Neural cell (in vitro differentiated cells): ENCODE data around the gene ENO3. TPM values are rescaled to one million over a fixed set of nuclear protein-coding genes. Genes with fewer than 3 reads are reported as not detected.

Source experiments
- H2AFZ ChIP-seq: fragments of 200-600, 300-800 bp; sonication (generic), shearing (Covaris generic); 2 replicates; pipeline ENCODE4 v1.6.0; 2014; ENCODE audit warnings: low read depth, mild to moderate bottlenecking, antibody characterized with exemption, low read length, moderate library complexity
- H3F3A ChIP-seq: fragments of 200-600 bp; shearing (Covaris generic); 2 replicates; pipeline ENCODE4 v1.6.1; 2016; ENCODE audit warnings: mild to moderate bottlenecking, moderate library complexity, mixed read lengths, antibody characterized with exemption, low read length; ENCODE audit not compliant: insufficient read depth, poor library complexity, severe bottlenecking
- H3K27ac ChIP-seq: fragments of 200-600, 300-800 bp; sonication (generic), shearing (Covaris generic); 2 replicates; pipeline ENCODE4 v1.5.1; 2014; ENCODE audit warnings: mild to moderate bottlenecking, low read length, moderate library complexity
- H3K27me3 ChIP-seq: fragments of 300-800, 200-600 bp; sonication (generic), shearing (Covaris generic); 2 replicates; pipeline ENCODE4 v1.6.0; 2014; ENCODE audit warnings: mild to moderate bottlenecking, low read depth, low read length, moderate library complexity; ENCODE audit not compliant: insufficient read depth
- H3K36me3 ChIP-seq: fragments of 300-800, 200-600 bp; sonication (generic), shearing (Covaris generic); 2 replicates; pipeline ENCODE4 v1.5.1; 2014; ENCODE audit warnings: mild to moderate bottlenecking, antibody characterized with exemption, low read length, moderate library complexity; ENCODE audit not compliant: insufficient read depth
- H3K4me2 ChIP-seq: fragments of 300-800, 200-600 bp; sonication (generic), shearing (Covaris generic); 2 replicates; pipeline ENCODE4 v1.6.0; 2014; ENCODE audit warnings: mild to moderate bottlenecking, low read length
- H3K4me3 ChIP-seq: fragments of 300-800, 200-600 bp; sonication (generic), shearing (Covaris generic); 2 replicates; pipeline ENCODE4 v1.5.1; 2014; ENCODE audit warnings: mild to moderate bottlenecking, low read length, moderate library complexity
- H3K79me2 ChIP-seq: fragments of 200-600 bp; shearing (Covaris generic); replicated peaks from 2 replicates; pipeline ENCODE4 v1.6.0; 2014; ENCODE audit warnings: mild to moderate bottlenecking, low read length, moderate library complexity; ENCODE audit not compliant: insufficient read depth
- H3K9ac ChIP-seq: fragments of 300-800, 200-600 bp; sonication (generic), shearing (Covaris generic); 2 replicates; pipeline ENCODE4 v1.6.1; 2016; ENCODE audit warnings: mild to moderate bottlenecking, low read length, mixed read lengths
- H3K9me2 ChIP-seq: fragments of 200-600 bp; shearing (Covaris generic); 2 replicates; pipeline ENCODE4 v1.6.1; 2016; ENCODE audit warnings: mild to moderate bottlenecking, low read length, mixed read lengths; ENCODE audit not compliant: insufficient read depth
- H3K9me3 ChIP-seq: fragments of 200-600, 300-800 bp; sonication (generic), shearing (Covaris generic); 2 replicates; pipeline ENCODE4 v1.6.1; 2016; ENCODE audit warnings: mild to moderate bottlenecking, mixed run types, low read length, moderate library complexity, mixed read lengths
- H4K20me1 ChIP-seq: fragments of 200-600 bp; shearing (Covaris generic); 2 replicates; pipeline ENCODE4 v1.6.1; 2016; ENCODE audit warnings: mild to moderate bottlenecking, mixed run types; ENCODE audit not compliant: insufficient read depth
- EP300 ChIP-seq: fragments of 450-650 bp; conservative IDR thresholded peaks from 2 replicates; pipeline ENCODE4 v1.6.1; 2014; ENCODE audit warnings: antibody characterized with exemption, mild to moderate bottlenecking, moderate library complexity; ENCODE audit not compliant: poor library complexity, severe bottlenecking
- EZH2 ChIP-seq: fragments of 200-600, 300-800 bp; shearing (Covaris generic), sonication (generic); IDR thresholded peaks from 2 replicates; pipeline ENCODE4 v1.6.1; 2014; ENCODE audit warnings: antibody characterized with exemption, low read length, borderline replicate concordance, mild to moderate bottlenecking; ENCODE audit not compliant: insufficient read depth, poor library complexity, severe bottlenecking
- MXI1 ChIP-seq: fragments of 450-650 bp; conservative IDR thresholded peaks from 2 replicates; pipeline ENCODE4 v1.6.1; 2014; ENCODE audit warnings: antibody characterized with exemption, mild to moderate bottlenecking; ENCODE audit not compliant: poor library complexity, severe bottlenecking
- POLR2AphosphoS5 ChIP-seq: IDR thresholded peaks from 2 replicates; pipeline ENCODE4 v1.6.1; 2012
- RAD21 ChIP-seq: fragments of 450-650 bp; conservative IDR thresholded peaks from 2 replicates; pipeline ENCODE4 v1.6.1; 2014; ENCODE audit warnings: antibody characterized with exemption, mild to moderate bottlenecking, moderate library complexity
- REST ChIP-seq: IDR thresholded peaks from 2 replicates; pipeline ENCODE4 v1.6.1; 2012; ENCODE audit warnings: borderline replicate concordance
- SMC3 ChIP-seq: fragments of 450-650 bp; conservative IDR thresholded peaks from 2 replicates; pipeline ENCODE4 v1.6.1; 2014; ENCODE audit warnings: antibody characterized with exemption, mild to moderate bottlenecking, moderate library complexity; ENCODE audit not compliant: poor library complexity
- TAF1 ChIP-seq: IDR thresholded peaks from 2 replicates; pipeline ENCODE4 v1.6.1; 2012; ENCODE audit warnings: low read depth
- polyA plus RNA-seq: library from polyadenylated mRNA; depleted of rRNA; stranded (reverse); fragments of >200 nt; gene quantifications from 2 replicates; pipeline ENCODE4 v1.2.3, GENCODE V29; 2014
- TF ChIP-seq, protein P1 (sequence below): fragments of 450-650 bp; IDR thresholded peaks from 2 replicates; pipeline ENCODE4 v1.5.1; 2014; ENCODE audit warnings: antibody characterized with exemption, mild to moderate bottlenecking, moderate library complexity; ENCODE audit not compliant: poor library complexity, severe bottlenecking

ENO3 gene
- polyA plus RNA-seq, 1 donor from 2014 or later: 2.3 TPM

GRCh38 chr17:4968486-4969046 lies 17.6 kb downstream of the ENO3 start:
- Histone ChIP-seq H3K4me3 (peak overlapping the region; percentile 71), H4K20me1 (no peaks in the 10 kb centered on the region), H3K36me3 (no peaks in the 10 kb centered on the region), H3K9me2 (no peaks in the 10 kb centered on the region), H2AFZ (peak overlapping the region; percentile 65), H3K9ac (peak overlapping the region; percentile 89), H3K79me2 (no peaks in the 10 kb centered on the region), H3K4me2 (peak overlapping the region; percentile 86), H3K9me3 (no peaks in the 10 kb centered on the region), H3F3A (peaks cover 9% of the 10 kb centered on the region), H3K27ac (peak overlapping the region; percentile 97), H3K27me3 (no peaks in the 10 kb centered on the region)
- TF ChIP-seq TAF1 (no peak), EP300 (no peak), REST (no peak), RAD21 (no peak), SMC3 (no peak), MXI1 (no peak), EZH2 (no peak), POLR2AphosphoS5 (no peak)

GRCh38 chr17:4969047-4969550 lies 18.2 kb downstream of the ENO3 start:
- peak overlapping the region; percentile 86 for H3K4me2 ChIP-seq
- H3K9me3 ChIP-seq: no peaks in the 10 kb centered on the region
- no peaks in the 10 kb centered on the region for H3K79me2 ChIP-seq
- H3K36me3 ChIP-seq: no peaks in the 10 kb centered on the region
- peak overlapping the region; percentile 89 for H3K9ac ChIP-seq
- no peak for TF ChIP-seq RAD21
- TF ChIP-seq EZH2: no peak
- no peak for TF ChIP-seq EP300
- no peak for TF ChIP-seq REST
- TF ChIP-seq, protein P1, sequence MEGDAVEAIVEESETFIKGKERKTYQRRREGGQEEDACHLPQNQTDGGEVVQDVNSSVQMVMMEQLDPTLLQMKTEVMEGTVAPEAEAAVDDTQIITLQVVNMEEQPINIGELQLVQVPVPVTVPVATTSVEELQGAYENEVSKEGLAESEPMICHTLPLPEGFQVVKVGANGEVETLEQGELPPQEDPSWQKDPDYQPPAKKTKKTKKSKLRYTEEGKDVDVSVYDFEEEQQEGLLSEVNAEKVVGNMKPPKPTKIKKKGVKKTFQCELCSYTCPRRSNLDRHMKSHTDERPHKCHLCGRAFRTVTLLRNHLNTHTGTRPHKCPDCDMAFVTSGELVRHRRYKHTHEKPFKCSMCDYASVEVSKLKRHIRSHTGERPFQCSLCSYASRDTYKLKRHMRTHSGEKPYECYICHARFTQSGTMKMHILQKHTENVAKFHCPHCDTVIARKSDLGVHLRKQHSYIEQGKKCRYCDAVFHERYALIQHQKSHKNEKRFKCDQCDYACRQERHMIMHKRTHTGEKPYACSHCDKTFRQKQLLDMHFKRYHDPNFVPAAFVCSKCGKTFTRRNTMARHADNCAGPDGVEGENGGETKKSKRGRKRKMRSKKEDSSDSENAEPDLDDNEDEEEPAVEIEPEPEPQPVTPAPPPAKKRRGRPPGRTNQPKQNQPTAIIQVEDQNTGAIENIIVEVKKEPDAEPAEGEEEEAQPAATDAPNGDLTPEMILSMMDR: no peak
- no peak for TF ChIP-seq TAF1
- TF ChIP-seq POLR2AphosphoS5: no peak
- TF ChIP-seq MXI1: no peak
- TF ChIP-seq SMC3: no peak
- H4K20me1 ChIP-seq: no peaks in the 10 kb centered on the region
- no peaks in the 10 kb centered on the region for H3K27me3 ChIP-seq
- H3K9me2 ChIP-seq: no peaks in the 10 kb centered on the region
- peak overlapping the region; percentile 71 for H3K4me3 ChIP-seq
- no peak overlapping the region for H2AFZ ChIP-seq
- H3F3A ChIP-seq: peaks cover 9% of the 10 kb centered on the region
- peak overlapping the region; percentile 97 for H3K27ac ChIP-seq
